ENCODE results near the gene ZDHHC20.

Gene ZDHHC20

GRCh38 chr13:21458813-21459701 lies at the start of gene ZDHHC20:
ZDHHC20 (minus strand) TSS chr13:21459303; CDS start chr13:21459171, 132 bp downstream.
- H3K27me3 ChIP-seq (ENCODE audit: insufficient read depth, low read depth, severe bottlenecking) = no peaks in the 10 kb centered on the region
- DNase-seq = peak; percentile 94
- peak within 1 kb of the TSS; percentile 99 for H3K4me3 ChIP-seq (ENCODE audit: low read depth, low read length)

GRCh38 chr13:21504379-21504778 lies 45.3 kb upstream of the ZDHHC20 start:
- TF ChIP-seq CTCF (IDR thresholded peaks at IDR 0.05; ENCODE audit: low read depth, low read length) = no peak
- no peak for DNase-seq
- no peaks in the 10 kb centered on the region for H3K27me3 ChIP-seq (ENCODE audit: insufficient read depth, low read depth, severe bottlenecking)
- peaks cover 2% of the 10 kb centered on the region; the same call in 1 of the 2 replicates for H3K36me3 ChIP-seq
- no peak overlapping the region for H3K4me3 ChIP-seq (ENCODE audit: low read depth, low read length)
- no peaks in the 10 kb centered on the region for H3K9me3 ChIP-seq (ENCODE audit: severe bottlenecking)
- H3K27ac ChIP-seq = no peak overlapping the region

More at GRCh38 chr13:21458813-21459701, at the start of gene ZDHHC20:
- Histone ChIP-seq H3K27ac (peak within 1 kb of the TSS; percentile 96), H3K9me3 (ENCODE audit: severe bottlenecking) (no peaks in the 10 kb centered on the region), H3K36me3 (peaks cover 12% of the 10 kb centered on the region)
- TF ChIP-seq CTCF (IDR thresholded peaks at IDR 0.05; ENCODE audit: low read depth, low read length) = no peak

- Histone ChIP-seq H3K9me3 (ENCODE audit: severe bottlenecking) (no peaks in the 10 kb centered on the region), H3K27me3 (ENCODE audit: insufficient read depth, low read depth, severe bottlenecking) (no peaks in the 10 kb centered on the region), H3K36me3 (no peaks in the 10 kb centered on the region), H3K4me3 (ENCODE audit: low read depth, low read length) (no peak overlapping the region), H3K27ac (no peak overlapping the region)
- peak; percentile 16; the same call in 1 of the 2 replicates for TF ChIP-seq CTCF (IDR thresholded peaks at IDR 0.05; ENCODE audit: low read depth, low read length)
- no peak for DNase-seq
Measured at GRCh38 chr13:21501686-21502085, 42.6 kb upstream of the ZDHHC20 start.

- DNase-seq = no peak
- Histone ChIP-seq H3K4me3 (ENCODE audit: low read depth, low read length) (no peak overlapping the region), H3K36me3 (no peaks in the 10 kb centered on the region), H3K27me3 (ENCODE audit: insufficient read depth, low read depth, severe bottlenecking) (no peaks in the 10 kb centered on the region), H3K27ac (no peak overlapping the region), H3K9me3 (ENCODE audit: severe bottlenecking) (peaks cover 7% of the 10 kb centered on the region)
- no peak for TF ChIP-seq CTCF (IDR thresholded peaks at IDR 0.05; ENCODE audit: low read depth, low read length)
Measured at GRCh38 chr13:21486322-21486721, 27.2 kb upstream of the ZDHHC20 start.

- Histone ChIP-seq H3K4me3 (ENCODE audit: low read depth, low read length) (no peak overlapping the region), H3K27me3 (ENCODE audit: insufficient read depth, low read depth, severe bottlenecking) (peaks cover 5% of the 10 kb centered on the region), H3K36me3 (no peaks in the 10 kb centered on the region), H3K27ac (no peak overlapping the region), H3K9me3 (ENCODE audit: severe bottlenecking) (peaks cover 7% of the 10 kb centered on the region)
- no peak for TF ChIP-seq CTCF (IDR thresholded peaks at IDR 0.05; ENCODE audit: low read depth, low read length)
- no peak for DNase-seq
Measured at GRCh38 chr13:21483748-21484147, 24.6 kb upstream of the ZDHHC20 start.

All from WERI-Rb-1 (cell line).